ENCODE measurements around the gene BICDL2. TPM values are rescaled to one million over a fixed set of nuclear protein-coding genes. Genes with fewer than 3 reads are reported as not detected.

BICDL2 gene
- total and polyA plus RNA-seq, 9 of the 15 experiments (the other 6 are each of a cell fraction or from before 2014, with no cell fraction given): 0.09 to 0.28 (median 0.09) TPM; not detected in 6

- TF ChIP-seq POLR2B (IDR thresholded peaks at IDR 0.05; ENCODE audit: low read depth, partially characterized antibody) (peak; percentile 86), PTTG1 (tag; IDR thresholded peaks at IDR 0.05; ENCODE audit: low read depth) (no peak), NCOA1 (IDR thresholded peaks at IDR 0.05; ENCODE audit: low read depth) (0 out of 2 replicates have a peak, but pooled peaks have one; percentile 27), ZNF384 (IDR thresholded peaks at IDR 0.05; ENCODE audit: low read depth, low read length) (peak; percentile 53), HNRNPL (IDR thresholded peaks at IDR 0.05; ENCODE audit: low read depth, low read length) (0 out of 2 replicates have a peak, but pooled peaks have one; percentile 56), RB1 (IDR thresholded peaks at IDR 0.05; ENCODE audit: low read depth) (peak; percentile 77), HDAC1 (IDR thresholded peaks at IDR 0.05) (no peak; a peak in 1 of 4 replicates), ARID1B (IDR thresholded peaks at IDR 0.05) (no peak), ZNF3 (CRISPR knock-in tag; IDR thresholded peaks at IDR 0.05) (no peak), TEAD1 (CRISPR knock-in tag; IDR thresholded peaks at IDR 0.05) (0 out of 4 replicates have a peak, but pooled peaks of 1 of the 2 experiments have one; percentile 50), CHD7 (IDR thresholded peaks at IDR 0.05; ENCODE audit: low read depth, low read length) (no peak), ZZZ3 (IDR thresholded peaks at IDR 0.05) (no peak), CBX1 (IDR thresholded peaks at IDR 0.05; ENCODE audit: low read depth) (peak; percentile 19; the same call in 1 of the 2 replicates), ZNF717 (CRISPR knock-in tag; IDR thresholded peaks at IDR 0.05) (no peak), IRF1 (CRISPR knock-in tag; IDR thresholded peaks at IDR 0.05; ENCODE audit: borderline replicate concordance) (peak; percentile 44; the same call in 1 of the 2 replicates)
These were observed 56.2 kb downstream of the BICDL2 start, which contains the start of gene PKMYT1 (continued) for GRCh38 chr16:2980227-2981176.

Data from K562 (cell line).